H1 (cell line): ENCODE data around the gene DCTN3.

Experiments
- EZH2 ChIP-seq: fragments of 200-600 bp; sonication (generic); IDR thresholded peaks from 2 replicates; pipeline ENCODE4 v1.7.1; 2012; ENCODE audit warnings: low read depth, mild to moderate bottlenecking, moderate library complexity, low read length, inconsistent platforms; ENCODE audit not compliant: severe bottlenecking
- GABPA ChIP-seq: IDR thresholded peaks from 2 replicates; pipeline ENCODE4 v1.6.1; 2011; ENCODE audit warnings: mild to moderate bottlenecking, low read length, moderate library complexity, borderline replicate concordance; ENCODE audit not compliant: insufficient read depth
- RXRA ChIP-seq: IDR thresholded peaks from 2 replicates; pipeline ENCODE4 v1.6.1; 2011; ENCODE audit warnings: low read depth, mild to moderate bottlenecking, low read length, moderate library complexity; ENCODE audit not compliant: insufficient read depth
- SUZ12 ChIP-seq: fragments of 200-600 bp; sonication (generic); IDR thresholded peaks from 2 replicates; pipeline ENCODE4 v1.6.1; 2012; ENCODE audit warnings: mild to moderate bottlenecking, inconsistent platforms, low read length, moderate library complexity, mixed read lengths
- TBP ChIP-seq: IDR thresholded peaks from 2 replicates; pipeline ENCODE4 v1.6.1; 2011; ENCODE audit warnings: low read depth, low read length, improper control_type of control experiment
- TF ChIP-seq, protein P1 (sequence below), 3 experiments: IDR thresholded peaks; 1 replicate in 2 of 3; 2 replicates in 1 of 3; pipeline versions ENCODE4 v1.5.1 to v1.6.1; 2011; ENCODE audit warnings: low read length in 3 of 3, mild to moderate bottlenecking in 3 of 3, inconsistent platforms in 2 of 3, low read depth in 1 of 3, moderate library complexity in 1 of 3; ENCODE audit not compliant: insufficient read depth in 1 of 3; ENCODE audit errors: control extremely low read depth in 1 of 3

DNA sequence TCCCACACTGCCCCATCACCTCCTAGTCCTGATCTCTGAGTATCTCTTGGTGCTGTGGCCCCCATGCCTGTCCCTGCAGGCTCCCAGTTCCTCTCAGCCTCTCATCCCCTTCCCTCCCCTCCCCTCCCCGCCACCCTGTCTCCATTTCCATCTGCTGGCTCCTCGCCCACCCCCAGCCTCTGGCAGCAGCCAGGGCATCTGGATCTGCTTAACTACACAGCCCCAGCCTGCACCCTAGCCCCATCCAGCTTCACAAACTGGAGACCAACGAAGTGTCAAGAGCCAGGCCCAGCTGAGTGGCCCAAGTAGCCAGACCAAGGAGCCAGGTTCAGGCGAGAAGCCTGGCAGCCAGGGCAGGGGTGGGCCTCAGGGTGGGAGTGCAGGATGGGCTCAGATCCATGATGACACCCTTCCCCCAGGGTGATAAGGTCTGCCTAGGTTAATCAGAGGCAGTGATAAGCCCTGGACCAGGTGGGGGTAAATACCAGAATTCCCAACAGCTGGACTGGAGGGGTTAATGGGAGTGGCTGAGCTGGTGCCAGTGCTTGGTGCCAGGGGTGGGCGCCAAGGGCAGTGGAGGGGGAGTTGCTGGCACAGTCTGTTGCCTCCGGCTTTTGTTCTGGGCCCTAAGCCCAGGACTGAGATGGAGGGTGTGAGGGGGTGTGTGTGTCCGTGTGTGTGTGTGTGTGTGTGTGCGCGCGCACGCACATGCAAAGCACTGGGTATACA, 34.2 kb upstream of the DCTN3 start:
- TF ChIP-seq, protein P1, sequence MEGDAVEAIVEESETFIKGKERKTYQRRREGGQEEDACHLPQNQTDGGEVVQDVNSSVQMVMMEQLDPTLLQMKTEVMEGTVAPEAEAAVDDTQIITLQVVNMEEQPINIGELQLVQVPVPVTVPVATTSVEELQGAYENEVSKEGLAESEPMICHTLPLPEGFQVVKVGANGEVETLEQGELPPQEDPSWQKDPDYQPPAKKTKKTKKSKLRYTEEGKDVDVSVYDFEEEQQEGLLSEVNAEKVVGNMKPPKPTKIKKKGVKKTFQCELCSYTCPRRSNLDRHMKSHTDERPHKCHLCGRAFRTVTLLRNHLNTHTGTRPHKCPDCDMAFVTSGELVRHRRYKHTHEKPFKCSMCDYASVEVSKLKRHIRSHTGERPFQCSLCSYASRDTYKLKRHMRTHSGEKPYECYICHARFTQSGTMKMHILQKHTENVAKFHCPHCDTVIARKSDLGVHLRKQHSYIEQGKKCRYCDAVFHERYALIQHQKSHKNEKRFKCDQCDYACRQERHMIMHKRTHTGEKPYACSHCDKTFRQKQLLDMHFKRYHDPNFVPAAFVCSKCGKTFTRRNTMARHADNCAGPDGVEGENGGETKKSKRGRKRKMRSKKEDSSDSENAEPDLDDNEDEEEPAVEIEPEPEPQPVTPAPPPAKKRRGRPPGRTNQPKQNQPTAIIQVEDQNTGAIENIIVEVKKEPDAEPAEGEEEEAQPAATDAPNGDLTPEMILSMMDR (IDR thresholded peaks at IDR 0.05; ENCODE audit: control extremely low read depth in 1 of 3, insufficient read depth in 1 of 3, low read depth in 1 of 3, low read length in 3 of 3), result no peak
- TF ChIP-seq EZH2, result no peak
- no peak for TF ChIP-seq TBP
- TF ChIP-seq RXRA, result no peak
- TF ChIP-seq GABPA, result no peak
- no peak for TF ChIP-seq SUZ12
